ENCODE measurements around the gene FLVCR1. TPM values are rescaled to one million over a fixed set of nuclear protein-coding genes. Genes with fewer than 3 reads are reported as not detected.

FLVCR1 gene
- total RNA-seq, 1 donor from 2014 or later: 16.2 TPM

- DNase-seq: no peak
Measured at GRCh38 chr1:212945463-212946160, 87.5 kb downstream of the FLVCR1 start.

GRCh38 chr1:212946872-212947271, 88.8 kb downstream of the FLVCR1 start:
- DNase-seq: no peak

Other genes starting within 250 kb of the FLVCR1 start
- 1.4 and 6.0 TPM in 2 replicates for gene ATF3, start 249.5 kb upstream of the FLVCR1 start, total RNA-seq
- 1.7 and 2.4 TPM in 2 replicates for gene BATF3, start 158.4 kb upstream of the FLVCR1 start, total RNA-seq
- 41.7 and 50.6 TPM in 2 replicates for gene NSL1, start 66.5 kb upstream of the FLVCR1 start, total RNA-seq
- gene TATDN3, start 66.4 kb upstream of the FLVCR1 start, total RNA-seq: 7.8 and 12.1 TPM in 2 replicates
- not detected in 2 replicates for gene SPATA45, start 10.6 kb upstream of the FLVCR1 start, total RNA-seq
- 0.17 and 0.19 TPM in 2 replicates for gene VASH2, start 92.3 kb downstream of the FLVCR1 start, total RNA-seq
- gene ANGEL2, start 157.6 kb downstream of the FLVCR1 start, total RNA-seq: 40.9 and 43.1 TPM in 2 replicates
- gene RPS6KC1, start 193.0 kb downstream of the FLVCR1 start, total RNA-seq: 23.2 and 25.2 TPM in 2 replicates

Measured in dermis blood vessel endothelial cell (primary cell).